Dendritic cell treated with granulocyte-macrophage colony-stimulating factor and Interleukin-4, amounts not matched to agents 40 ng/mL and 50 ng/mL, for 4 days (primary cell): ENCODE data around the gene ECEL1.
"Not testable (repeated sequence)": the region's sequence is repeated elsewhere in the genome, so short reads cannot be mapped to it uniquely, and the experiment has no call there.

ENCODE experiments used
- H3K27ac Mint-ChIP-seq: one replicate; pipeline ENCODE4 v1.8.0; 2022; ENCODE audit warnings: mild to moderate bottlenecking, mixed read lengths
- H3K27me3 Mint-ChIP-seq: one replicate; pipeline ENCODE4 v1.8.0; 2022; ENCODE audit warnings: mild to moderate bottlenecking, mixed read lengths
- H3K36me3 Mint-ChIP-seq: one replicate; pipeline ENCODE4 v1.8.0; 2022; ENCODE audit warnings: low read depth, mixed read lengths
- H3K4me1 Mint-ChIP-seq: one replicate; pipeline ENCODE4 v1.8.0; 2022; ENCODE audit warnings: low read depth, mixed read lengths
- H3K4me3 Mint-ChIP-seq: one replicate; pipeline ENCODE4 v1.8.0; 2022; ENCODE audit warnings: mild to moderate bottlenecking, moderate library complexity, mixed read lengths
- H3K9me3 Mint-ChIP-seq: one replicate; pipeline ENCODE4 v1.8.0; 2022; ENCODE audit warnings: mixed read lengths
- intact Hi-C: fragments of 100-400 bp; cut with micrococcal nuclease; formaldehyde crosslinking; loops from one replicate; pipeline ENCODE4 v1.15.0; 2022

ECEL1 gene, protein sequence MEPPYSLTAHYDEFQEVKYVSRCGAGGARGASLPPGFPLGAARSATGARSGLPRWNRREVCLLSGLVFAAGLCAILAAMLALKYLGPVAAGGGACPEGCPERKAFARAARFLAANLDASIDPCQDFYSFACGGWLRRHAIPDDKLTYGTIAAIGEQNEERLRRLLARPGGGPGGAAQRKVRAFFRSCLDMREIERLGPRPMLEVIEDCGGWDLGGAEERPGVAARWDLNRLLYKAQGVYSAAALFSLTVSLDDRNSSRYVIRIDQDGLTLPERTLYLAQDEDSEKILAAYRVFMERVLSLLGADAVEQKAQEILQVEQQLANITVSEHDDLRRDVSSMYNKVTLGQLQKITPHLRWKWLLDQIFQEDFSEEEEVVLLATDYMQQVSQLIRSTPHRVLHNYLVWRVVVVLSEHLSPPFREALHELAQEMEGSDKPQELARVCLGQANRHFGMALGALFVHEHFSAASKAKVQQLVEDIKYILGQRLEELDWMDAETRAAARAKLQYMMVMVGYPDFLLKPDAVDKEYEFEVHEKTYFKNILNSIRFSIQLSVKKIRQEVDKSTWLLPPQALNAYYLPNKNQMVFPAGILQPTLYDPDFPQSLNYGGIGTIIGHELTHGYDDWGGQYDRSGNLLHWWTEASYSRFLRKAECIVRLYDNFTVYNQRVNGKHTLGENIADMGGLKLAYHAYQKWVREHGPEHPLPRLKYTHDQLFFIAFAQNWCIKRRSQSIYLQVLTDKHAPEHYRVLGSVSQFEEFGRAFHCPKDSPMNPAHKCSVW

GRCh38 chr2:232487385-232488096, at the start of gene ECEL1:
Gene ECEL1, minus strand, starts transcription at chr2:232487834. Its CDS starts 1,181 bp downstream, at chr2:232486653.
- Mint-ChIP-seq H3K27ac (no peak within 1 kb of the TSS), H3K36me3 (no peaks in the 10 kb centered on the region), H3K4me3 (no peak within 1 kb of the TSS), H3K9me3 (no peaks in the 10 kb centered on the region), H3K4me1 (no peaks in the 10 kb centered on the region), H3K27me3 (peaks cover 69% of the 10 kb centered on the region)
- intact Hi-C loops: no loop called here

GRCh38 chr2:232537079-232537478, 49.4 kb upstream of the ECEL1 start:
- no peak overlapping the region for H3K4me3 Mint-ChIP-seq
- intact Hi-C loops: no loop called here
- peaks cover 60% of the 10 kb centered on the region for H3K4me1 Mint-ChIP-seq
- no peak overlapping the region for H3K27ac Mint-ChIP-seq
- peaks cover 12% of the 10 kb centered on the region for H3K36me3 Mint-ChIP-seq
- peaks cover 8% of the 10 kb centered on the region for H3K27me3 Mint-ChIP-seq
- peaks cover 24% of the 10 kb centered on the region for H3K9me3 Mint-ChIP-seq

- H3K4me3 Mint-ChIP-seq: no peak overlapping the region
- intact Hi-C loops: no loop called here
- no peak overlapping the region for H3K27ac Mint-ChIP-seq
- peaks cover 11% of the 10 kb centered on the region for H3K27me3 Mint-ChIP-seq
- peaks cover 12% of the 10 kb centered on the region for H3K36me3 Mint-ChIP-seq
- H3K4me1 Mint-ChIP-seq: peaks cover 48% of the 10 kb centered on the region
- peaks cover 24% of the 10 kb centered on the region for H3K9me3 Mint-ChIP-seq
Measured at GRCh38 chr2:232535761-232536530, 48.3 kb upstream of the ECEL1 start.

- H3K4me3 Mint-ChIP-seq: no peak overlapping the region
- intact Hi-C loops: no loop called here
- H3K9me3 Mint-ChIP-seq: peaks cover 24% of the 10 kb centered on the region
- peak overlapping the region; percentile 20 for H3K27ac Mint-ChIP-seq
- peaks cover 48% of the 10 kb centered on the region for H3K4me1 Mint-ChIP-seq
- peaks cover 12% of the 10 kb centered on the region for H3K36me3 Mint-ChIP-seq
- H3K27me3 Mint-ChIP-seq: peaks cover 18% of the 10 kb centered on the region
Measured at GRCh38 chr2:232534940-232535651, 47.5 kb upstream of the ECEL1 start.

GRCh38 chr2:232533944-232534710, 46.5 kb upstream of the ECEL1 start:
- H3K27ac Mint-ChIP-seq: peak overlapping the region; percentile 20
- H3K4me1 Mint-ChIP-seq: peaks cover 45% of the 10 kb centered on the region
- H3K36me3 Mint-ChIP-seq: peaks cover 12% of the 10 kb centered on the region
- H3K9me3 Mint-ChIP-seq: peaks cover 23% of the 10 kb centered on the region
- intact Hi-C loops: no loop called here
- H3K4me3 Mint-ChIP-seq: no peak overlapping the region
- H3K27me3 Mint-ChIP-seq: peaks cover 16% of the 10 kb centered on the region

DNA sequence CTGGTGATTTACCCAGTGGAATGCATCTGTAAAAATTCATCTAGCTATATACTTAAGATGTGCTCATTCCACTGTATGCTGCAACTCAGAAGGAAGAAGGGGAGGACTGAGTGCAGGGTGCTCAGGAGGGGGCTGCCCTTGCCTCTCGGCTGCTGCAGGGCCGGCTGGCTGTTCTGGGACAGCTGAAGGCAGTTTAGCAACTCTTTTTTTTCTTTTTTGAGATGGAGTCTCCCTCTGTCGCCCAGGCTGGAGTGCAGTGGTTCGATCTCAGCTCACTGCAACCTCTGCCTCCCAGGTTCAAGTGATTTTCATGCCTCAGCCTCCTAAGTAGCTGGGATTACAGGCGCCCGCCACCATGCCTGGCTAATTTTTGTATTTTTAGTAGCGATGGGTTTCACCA, 45.2 kb upstream of the ECEL1 start:
- H3K27ac Mint-ChIP-seq, H3K4me3 Mint-ChIP-seq, intact Hi-C loops: not testable (repeated sequence)
- Mint-ChIP-seq H3K4me1 (peaks cover 45% of the 10 kb centered on the region), H3K36me3 (peaks cover 12% of the 10 kb centered on the region), H3K9me3 (peaks cover 12% of the 10 kb centered on the region), H3K27me3 (peaks cover 28% of the 10 kb centered on the region)

DNA sequence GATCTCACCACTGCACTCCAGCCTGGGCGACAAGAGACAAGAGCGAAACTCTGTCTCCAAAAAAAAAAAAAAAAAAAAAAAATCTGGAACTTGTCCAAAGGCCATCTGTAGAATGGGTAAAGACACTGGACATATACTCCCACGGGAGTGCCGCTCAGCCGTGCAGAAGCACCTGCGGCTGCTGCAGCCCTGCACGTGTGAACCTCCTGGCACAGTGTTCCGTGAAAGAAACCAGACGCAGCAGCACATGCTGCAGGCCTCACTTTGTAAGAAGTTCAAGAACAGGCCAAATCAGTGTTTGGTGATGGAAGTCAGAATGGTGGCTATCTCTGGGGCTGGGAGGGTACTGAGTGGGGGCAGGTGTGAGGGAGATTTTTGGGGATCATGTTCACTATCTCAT, 44.8 kb upstream of the ECEL1 start:
- Mint-ChIP-seq H3K36me3 (peaks cover 12% of the 10 kb centered on the region), H3K27ac (no peak overlapping the region), H3K4me1 (peaks cover 42% of the 10 kb centered on the region), H3K4me3 (no peak overlapping the region), H3K27me3 (peaks cover 31% of the 10 kb centered on the region), H3K9me3 (peaks cover 12% of the 10 kb centered on the region)
- intact Hi-C loops: no loop called here

GRCh38 chr2:232530626-232531260, 43.1 kb upstream of the ECEL1 start:
- Mint-ChIP-seq H3K27me3 (peaks cover 46% of the 10 kb centered on the region), H3K9me3 (no peaks in the 10 kb centered on the region), H3K4me1 (peaks cover 42% of the 10 kb centered on the region), H3K36me3 (no peaks in the 10 kb centered on the region), H3K27ac (peak overlapping the region; percentile 6), H3K4me3 (no peak overlapping the region)
- intact Hi-C loops: no loop called here

DNA sequence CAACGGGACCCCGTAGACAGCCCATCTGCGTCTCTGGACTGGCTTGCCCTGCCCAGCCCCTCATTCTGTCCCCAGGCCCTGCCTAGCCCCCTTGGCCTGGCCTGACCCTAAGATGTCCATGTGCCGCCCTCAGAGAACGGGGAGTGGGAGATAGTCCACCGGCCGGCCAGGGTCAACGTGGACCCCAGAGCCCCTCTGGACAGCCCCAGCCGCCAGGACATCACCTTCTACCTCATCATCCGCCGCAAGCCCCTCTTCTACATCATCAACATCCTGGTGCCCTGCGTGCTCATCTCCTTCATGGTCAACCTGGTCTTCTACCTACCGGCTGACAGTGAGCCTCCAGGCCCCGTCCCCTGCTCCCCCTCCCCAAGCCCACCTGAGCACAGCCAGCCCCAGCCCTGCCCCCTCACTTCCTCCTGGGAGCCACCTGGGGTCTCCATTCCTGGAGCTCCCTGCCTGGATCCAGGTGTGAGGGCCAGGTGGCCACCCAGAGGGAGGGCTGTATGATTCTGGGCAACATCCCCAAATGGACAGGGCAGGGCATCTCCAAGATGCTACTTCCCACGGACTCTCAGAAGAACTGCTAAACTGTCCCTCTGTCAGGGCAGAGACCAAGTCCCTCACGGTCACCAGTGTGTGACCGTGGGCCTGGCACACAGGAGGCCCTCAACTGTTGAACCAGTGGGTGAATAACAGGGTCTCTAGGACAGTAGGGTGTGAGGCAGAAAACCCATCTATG, 42.3 kb upstream of the ECEL1 start:
- H3K4me3 Mint-ChIP-seq: no peak overlapping the region
- no peaks in the 10 kb centered on the region for H3K36me3 Mint-ChIP-seq
- H3K27me3 Mint-ChIP-seq: peaks cover 51% of the 10 kb centered on the region
- no peaks in the 10 kb centered on the region for H3K9me3 Mint-ChIP-seq
- peaks cover 42% of the 10 kb centered on the region for H3K4me1 Mint-ChIP-seq
- H3K27ac Mint-ChIP-seq: peak overlapping the region; percentile 6
- intact Hi-C loops: loop anchor here (10.0 kb wide), 1 partner anchor 625 kb away; no protein-coding TSS in a partner anchor

- H3K27ac Mint-ChIP-seq: peak overlapping the region; percentile 57
- no peak overlapping the region for H3K4me3 Mint-ChIP-seq
- H3K36me3 Mint-ChIP-seq: no peaks in the 10 kb centered on the region
- intact Hi-C loops: loop anchor here (10.0 kb wide), 1 partner anchor 624 kb away; no protein-coding TSS in a partner anchor
- peaks cover 59% of the 10 kb centered on the region for H3K27me3 Mint-ChIP-seq
- H3K4me1 Mint-ChIP-seq: peaks cover 44% of the 10 kb centered on the region
- no peaks in the 10 kb centered on the region for H3K9me3 Mint-ChIP-seq
Measured at GRCh38 chr2:232528746-232529460, 41.3 kb upstream of the ECEL1 start.

DNA sequence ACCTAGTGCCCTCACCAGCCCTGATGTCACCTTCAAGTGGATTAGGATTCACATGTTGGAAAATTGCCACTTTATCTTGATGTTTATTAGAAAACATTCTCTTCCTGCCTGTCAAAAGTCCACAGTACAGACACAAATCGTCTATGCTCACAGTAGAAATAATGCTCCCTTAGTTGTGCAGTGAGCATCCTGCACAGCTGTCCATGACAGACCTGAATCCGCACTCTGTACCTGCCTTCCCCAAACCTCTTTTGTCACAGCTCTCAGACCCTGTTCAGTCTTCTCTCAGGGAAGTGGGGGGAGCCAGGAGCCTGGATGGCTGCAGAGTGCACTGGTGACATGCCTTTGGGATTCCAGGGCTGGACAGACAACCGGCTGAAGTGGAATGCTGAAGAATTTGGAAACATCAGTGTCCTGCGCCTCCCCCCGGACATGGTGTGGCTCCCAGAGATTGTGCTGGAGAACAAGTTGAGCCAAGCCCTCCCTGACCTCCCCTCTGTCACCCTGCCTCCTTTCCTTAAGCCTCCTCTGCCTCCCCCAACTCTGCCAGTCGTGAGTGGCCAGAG, 40.4 kb upstream of the ECEL1 start:
- no peak overlapping the region for H3K4me3 Mint-ChIP-seq
- intact Hi-C loops: loop anchor here (10.0 kb wide), 1 partner anchor 623 kb away; no protein-coding TSS in a partner anchor
- peaks cover 45% of the 10 kb centered on the region for H3K4me1 Mint-ChIP-seq
- H3K36me3 Mint-ChIP-seq: no peaks in the 10 kb centered on the region
- no peak overlapping the region for H3K27ac Mint-ChIP-seq
- H3K27me3 Mint-ChIP-seq: peaks cover 62% of the 10 kb centered on the region
- no peaks in the 10 kb centered on the region for H3K9me3 Mint-ChIP-seq
